HEK293 (cell line): ENCODE measurements around the gene SIGLEC15.

Experiments
- ATF2 ChIP-seq: fragments of 450-650 bp; formaldehyde crosslinking; IDR thresholded peaks from 2 replicates; pipeline ENCODE4 v1.5.1; 2016; ENCODE audit warnings: missing biosample characterization, missing genetic modification characterization, low read depth
- CTCF ChIP-seq: fragments of 450-650 bp; formaldehyde crosslinking; IDR thresholded peaks from 2 replicates; pipeline ENCODE4 v1.5.1; 2016; ENCODE audit warnings: missing biosample characterization, missing genetic modification characterization
- KLF16 ChIP-seq: fragments of 450-650 bp; formaldehyde crosslinking; IDR thresholded peaks from 2 replicates; pipeline ENCODE4 v1.5.1; 2017; ENCODE audit warnings: missing biosample characterization, missing genetic modification characterization
- PATZ1 ChIP-seq: fragments of 450-650 bp; formaldehyde crosslinking; IDR thresholded peaks from 2 replicates; pipeline ENCODE4 v1.5.1; 2016; ENCODE audit warnings: missing biosample characterization, missing genetic modification characterization
- PRDM1 ChIP-seq: fragments of 450-650 bp; formaldehyde crosslinking; IDR thresholded peaks from 2 replicates; pipeline ENCODE4; 2016; ENCODE audit warnings: missing biosample characterization, missing genetic modification characterization
- REST ChIP-seq: fragments of 450-650 bp; formaldehyde crosslinking; IDR thresholded peaks from 2 replicates; pipeline ENCODE4 v1.5.1; 2016; ENCODE audit warnings: missing biosample characterization, missing genetic modification characterization
- SALL2 ChIP-seq: fragments of 450-650 bp; formaldehyde crosslinking; IDR thresholded peaks from 2 replicates; pipeline ENCODE4 v1.5.0; 2017; ENCODE audit warnings: missing biosample characterization, mild to moderate bottlenecking, missing genetic modification characterization, borderline replicate concordance
- SP3 ChIP-seq: fragments of 450-650 bp; formaldehyde crosslinking; IDR thresholded peaks from 2 replicates; pipeline ENCODE4 v1.5.1; 2016; ENCODE audit warnings: missing biosample characterization, missing genetic modification characterization
- SP7 ChIP-seq: fragments of 450-650 bp; formaldehyde crosslinking; IDR thresholded peaks from 2 replicates; pipeline ENCODE4 v1.5.1; 2016; ENCODE audit warnings: missing biosample characterization, missing genetic modification characterization
- ZBTB11 ChIP-seq: fragments of 450-650 bp; formaldehyde crosslinking; conservative IDR thresholded peaks from 2 replicates; pipeline ENCODE4 v1.5.1; 2016; ENCODE audit warnings: low read depth, missing biosample characterization, missing genetic modification characterization
- ZNF184 ChIP-seq: fragments of 450-650 bp; IDR thresholded peaks from 2 replicates; pipeline ENCODE4 v1.5.1; 2018; ENCODE audit warnings: missing biosample characterization, mild to moderate bottlenecking, missing genetic modification characterization
- ZNF302 ChIP-seq: fragments of 450-650 bp; formaldehyde crosslinking; IDR thresholded peaks from 2 replicates; pipeline ENCODE4 v1.5.1; 2016; ENCODE audit warnings: missing biosample characterization, missing genetic modification characterization, low read depth
- ZNF311 ChIP-seq: fragments of 450-650 bp; formaldehyde crosslinking; IDR thresholded peaks from 2 replicates; pipeline ENCODE4 v1.5.1; 2017; ENCODE audit warnings: missing biosample characterization, missing genetic modification characterization, borderline replicate concordance
- ZNF530 ChIP-seq: fragments of 450-650 bp; formaldehyde crosslinking; IDR thresholded peaks from 2 replicates; pipeline ENCODE4 v1.5.1; 2016; ENCODE audit warnings: low read depth, missing biosample characterization, missing genetic modification characterization

- TF ChIP-seq ZNF184 (tag by site-specific recombination) (no peak), ATF2 (tag by site-specific recombination) (no peak), PRDM1 (tag by site-specific recombination) (no peak), CTCF (tag by site-specific recombination) (no peak), SP3 (tag by site-specific recombination) (no peak), ZNF311 (no peak), SALL2 (tag by site-specific recombination) (no peak), REST (no peak), ZNF530 (no peak), ZBTB11 (no peak), PATZ1 (tag by site-specific recombination) (no peak), KLF16 (tag by site-specific recombination) (no peak), ZNF302 (tag by site-specific recombination) (no peak), SP7 (tag by site-specific recombination) (no peak)
Measured at GRCh38 chr18:45849529-45849928, 24.1 kb downstream of the SIGLEC15 start.
